Measurements from ENCODE around the gene DGCR8.
A peak's percentile ranks its signal among the peaks of the same experiment; 100 is the strongest.

The DGCR8 gene

GRCh38 chr22:20079745-20080444, at the start of gene DGCR8:
Gene DGCR8 (plus strand): TSS chr22:20080241. CDS start chr22:20085964, 5,723 bp downstream.
- DNase-seq = peak; percentile 44 to 95 (median 88)

- no peak for DNase-seq
Measured at GRCh38 chr22:20031732-20032406, 48.2 kb upstream of the DGCR8 start.

GRCh38 chr22:20032407-20032991, 47.5 kb upstream of the DGCR8 start:
- DNase-seq = no peak

- peak in 8 of 14 donors; percentile 25 to 71 (median 51) for DNase-seq
Measured at GRCh38 chr22:20033045-20033706, 46.9 kb upstream of the DGCR8 start.

- no peak for DNase-seq
Measured at GRCh38 chr22:20034143-20034542, 45.9 kb upstream of the DGCR8 start.

- DNase-seq = no peak
Measured at GRCh38 chr22:20035375-20036083, 44.5 kb upstream of the DGCR8 start.

- DNase-seq = no peak
Measured at GRCh38 chr22:20036084-20036482, 44.0 kb upstream of the DGCR8 start.

GRCh38 chr22:20036535-20037392, 43.3 kb upstream of the DGCR8 start:
- DNase-seq = no peak

GRCh38 chr22:20037419-20037818, 42.6 kb upstream of the DGCR8 start:
- DNase-seq = no peak

- DNase-seq = no peak
Measured at GRCh38 chr22:20038574-20038973, 41.5 kb upstream of the DGCR8 start.

- no peak for DNase-seq
Measured at GRCh38 chr22:20039683-20040325, 40.2 kb upstream of the DGCR8 start.

GRCh38 chr22:20040327-20041200, 39.5 kb upstream of the DGCR8 start:
- DNase-seq = no peak

GRCh38 chr22:20043057-20043996, 36.7 kb upstream of the DGCR8 start:
- DNase-seq = no peak

GRCh38 chr22:20043997-20044342, 36.1 kb upstream of the DGCR8 start:
- no peak for DNase-seq

- DNase-seq = no peak
Measured at GRCh38 chr22:20044495-20045151, 35.4 kb upstream of the DGCR8 start.

- no peak for DNase-seq
Measured at GRCh38 chr22:20046730-20047129, 33.3 kb upstream of the DGCR8 start.

- DNase-seq = no peak
Measured at GRCh38 chr22:20051927-20052308, 28.1 kb upstream of the DGCR8 start.

Data from C1 segment of cervical spinal cord (tissue), 14 donors.